ENCODE data around the gene CNPY3.

- TF ChIP-seq CTCF (IDR thresholded peaks at IDR 0.05; ENCODE audit: low read depth, low read length): no peak
- no peak for TF ChIP-seq EZH2phosphoT487 (IDR thresholded peaks at IDR 0.05; ENCODE audit: low read depth)
Observed at GRCh38 chr6:42968126-42968701, 38.9 kb downstream of the CNPY3 start.

All from OCI-LY3 (cell line).